AG09309 (cell line): ENCODE data around the gene C11orf16.

Experiments used
- DNase-seq: peaks from one replicate; pipeline ENCODE4 v3.0.0-alpha.2; 2010; ENCODE audit warnings: low read depth
- H3K4me3 ChIP-seq: 2 replicates; pipeline ENCODE4 v1.5.1; 2011; ENCODE audit warnings: mild to moderate bottlenecking, low read depth, low read length, moderate library complexity; ENCODE audit not compliant: control insufficient read depth
- TF ChIP-seq, protein P1 (sequence below): IDR thresholded peaks from 2 replicates; pipeline ENCODE4 v1.5.1; 2011; ENCODE audit warnings: mild to moderate bottlenecking, low read depth, low read length, inconsistent platforms; ENCODE audit not compliant: insufficient read depth, control insufficient read depth; ENCODE audit errors: missing control alignments

Gene C11orf16

DNA sequence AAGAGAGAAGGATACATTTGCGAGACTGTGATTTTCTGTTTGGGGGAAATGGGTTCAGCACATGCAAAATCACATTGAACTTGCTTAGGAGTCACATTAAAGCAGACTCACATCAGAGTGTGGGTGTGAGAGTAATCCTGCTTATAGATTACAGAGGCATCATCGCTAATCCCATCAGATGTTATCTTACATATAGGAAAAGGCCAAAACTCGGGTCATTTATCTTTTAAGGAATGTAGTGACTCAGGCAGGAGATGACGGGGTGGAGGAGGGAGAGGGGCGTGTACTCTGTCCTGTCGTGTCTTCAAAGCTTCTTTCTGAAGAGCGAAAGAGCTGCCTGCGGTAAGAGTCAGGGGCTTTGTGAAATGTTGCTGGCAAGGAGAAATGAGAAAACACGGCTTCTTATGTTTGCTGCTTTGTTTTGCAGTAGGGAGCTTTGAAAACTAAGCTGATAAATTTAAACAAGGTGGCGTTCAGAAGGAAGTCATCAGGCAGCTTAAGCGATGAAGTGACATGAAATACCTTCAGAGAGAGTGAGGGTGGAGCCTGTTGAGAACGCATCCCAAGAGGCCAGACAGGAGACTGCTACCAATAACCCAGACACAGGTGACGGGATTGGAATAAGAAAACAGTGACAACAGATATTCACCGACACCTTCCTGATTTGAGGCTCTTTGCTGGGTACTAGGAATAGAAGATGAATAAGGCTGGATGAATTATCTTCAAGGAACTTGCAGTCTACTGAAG, 2.2 kb upstream of the C11orf16 start:
- TF ChIP-seq, protein P1, sequence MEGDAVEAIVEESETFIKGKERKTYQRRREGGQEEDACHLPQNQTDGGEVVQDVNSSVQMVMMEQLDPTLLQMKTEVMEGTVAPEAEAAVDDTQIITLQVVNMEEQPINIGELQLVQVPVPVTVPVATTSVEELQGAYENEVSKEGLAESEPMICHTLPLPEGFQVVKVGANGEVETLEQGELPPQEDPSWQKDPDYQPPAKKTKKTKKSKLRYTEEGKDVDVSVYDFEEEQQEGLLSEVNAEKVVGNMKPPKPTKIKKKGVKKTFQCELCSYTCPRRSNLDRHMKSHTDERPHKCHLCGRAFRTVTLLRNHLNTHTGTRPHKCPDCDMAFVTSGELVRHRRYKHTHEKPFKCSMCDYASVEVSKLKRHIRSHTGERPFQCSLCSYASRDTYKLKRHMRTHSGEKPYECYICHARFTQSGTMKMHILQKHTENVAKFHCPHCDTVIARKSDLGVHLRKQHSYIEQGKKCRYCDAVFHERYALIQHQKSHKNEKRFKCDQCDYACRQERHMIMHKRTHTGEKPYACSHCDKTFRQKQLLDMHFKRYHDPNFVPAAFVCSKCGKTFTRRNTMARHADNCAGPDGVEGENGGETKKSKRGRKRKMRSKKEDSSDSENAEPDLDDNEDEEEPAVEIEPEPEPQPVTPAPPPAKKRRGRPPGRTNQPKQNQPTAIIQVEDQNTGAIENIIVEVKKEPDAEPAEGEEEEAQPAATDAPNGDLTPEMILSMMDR, result no peak
- DNase-seq, result peak; percentile 10
- no peak overlapping the region for H3K4me3 ChIP-seq

DNA sequence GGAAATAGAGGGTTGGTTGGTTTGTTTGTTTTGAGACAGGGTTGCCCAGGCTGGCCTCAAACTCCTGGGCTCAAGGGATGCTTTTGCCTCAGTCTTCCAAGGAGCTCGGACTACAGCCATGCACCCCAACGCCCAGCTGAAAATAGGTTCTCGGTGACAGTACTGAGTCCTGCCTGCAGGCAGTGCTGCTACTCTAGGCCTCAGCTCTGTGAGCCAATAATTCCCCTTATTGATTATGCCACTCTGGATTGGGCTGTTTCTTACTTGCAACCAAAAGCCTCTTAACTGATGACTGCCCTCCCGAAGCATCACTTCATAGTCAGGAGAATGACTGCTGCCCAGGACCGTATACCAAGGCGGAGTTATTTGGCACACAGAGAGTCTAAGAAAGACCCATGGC, 1.2 kb upstream of the C11orf16 start:
- DNase-seq, result no peak
- TF ChIP-seq, protein P1, result no peak
- no peak overlapping the region for H3K4me3 ChIP-seq

DNA sequence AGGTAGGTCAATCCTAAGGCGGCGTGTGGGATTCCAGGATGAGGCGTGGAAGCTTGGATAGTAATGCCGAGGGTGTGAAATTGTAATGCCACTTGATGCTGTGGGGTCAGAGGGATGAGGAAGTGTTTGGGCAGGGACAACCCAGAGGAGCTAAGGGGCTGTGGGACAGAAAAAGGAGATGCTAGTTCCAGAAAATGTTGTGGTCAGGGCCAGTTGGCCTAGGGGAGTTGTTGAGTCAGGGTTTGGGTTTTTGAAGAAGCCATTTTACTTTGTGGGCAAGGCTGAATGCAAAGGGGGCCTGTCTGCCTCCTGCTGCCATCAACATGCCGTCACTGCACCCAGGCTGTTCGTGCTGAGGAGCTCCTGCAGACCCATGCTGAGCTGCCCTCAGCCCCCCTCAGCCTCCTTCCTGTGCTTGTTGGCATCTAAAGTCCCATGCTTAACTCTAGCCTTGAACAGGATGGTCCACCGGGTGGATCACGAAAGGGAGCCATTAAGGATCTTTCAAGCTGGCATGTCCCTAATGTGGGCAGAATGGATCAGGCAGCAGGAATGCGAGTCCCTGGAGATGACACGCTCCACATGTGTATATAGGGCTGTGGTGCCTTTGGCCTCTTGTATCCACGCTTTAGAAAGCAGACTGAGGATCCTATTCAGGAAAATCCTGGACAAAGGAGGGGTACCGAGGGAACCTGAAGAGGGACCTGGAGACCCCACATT, 2.1 kb downstream of the C11orf16 start:
- DNase-seq, result no peak
- TF ChIP-seq, protein P1, result no peak
- no peak overlapping the region for H3K4me3 ChIP-seq

DNA sequence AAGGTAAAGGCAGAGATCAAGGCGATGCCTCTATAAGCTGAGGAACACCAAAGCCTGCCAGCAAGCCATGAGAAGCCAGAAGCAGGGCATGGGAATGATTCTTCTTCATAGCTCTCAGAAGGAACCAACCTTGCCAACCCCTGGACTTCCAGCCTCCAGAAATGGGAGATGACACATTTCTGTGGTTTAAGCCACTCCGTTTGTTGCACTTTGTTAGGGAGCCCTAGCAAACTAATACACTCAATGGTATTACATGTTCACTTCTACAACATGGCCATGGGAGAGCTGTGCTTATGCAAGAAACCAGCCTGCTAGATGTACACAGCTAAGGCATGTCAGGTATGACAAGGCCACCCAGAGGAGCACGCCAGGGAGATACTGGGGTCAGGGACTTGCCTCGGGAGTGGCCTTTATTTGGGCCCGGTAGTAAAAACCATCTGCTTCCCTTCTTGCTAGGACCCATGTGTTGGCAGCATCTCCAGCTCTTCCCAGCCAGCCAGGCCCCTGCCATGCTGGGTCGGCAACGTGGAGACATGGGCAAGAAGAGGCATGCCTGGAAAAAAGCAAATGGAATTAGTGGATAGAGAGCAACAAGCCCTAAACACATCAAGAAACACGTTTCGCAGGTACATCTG, 3.6 kb downstream of the C11orf16 start:
- DNase-seq, result peak; percentile 32
- H3K4me3 ChIP-seq, result no peak overlapping the region
- TF ChIP-seq, protein P1, result no peak

DNA sequence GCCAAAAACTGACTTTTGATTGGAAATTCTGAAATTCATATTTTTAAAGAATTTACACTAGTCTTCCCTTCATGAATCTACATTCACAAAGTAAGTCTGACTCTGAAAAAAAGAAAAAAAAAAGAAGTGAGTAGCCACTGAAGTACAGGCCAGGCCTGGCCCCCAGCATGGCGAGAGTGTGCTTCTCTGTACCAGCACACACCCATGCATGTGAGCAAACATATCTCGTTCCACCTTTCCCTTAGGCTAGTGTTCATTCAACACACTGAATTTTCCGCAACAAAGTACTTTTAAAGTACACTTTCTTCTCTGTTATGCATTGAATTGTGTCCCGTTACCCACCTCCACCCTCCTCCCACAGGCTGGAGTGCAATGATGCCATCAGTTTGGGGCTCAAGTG, 4.5 kb downstream of the C11orf16 start:
- TF ChIP-seq, protein P1, result no peak
- H3K4me3 ChIP-seq, result no peak overlapping the region
- no peak for DNase-seq

DNA sequence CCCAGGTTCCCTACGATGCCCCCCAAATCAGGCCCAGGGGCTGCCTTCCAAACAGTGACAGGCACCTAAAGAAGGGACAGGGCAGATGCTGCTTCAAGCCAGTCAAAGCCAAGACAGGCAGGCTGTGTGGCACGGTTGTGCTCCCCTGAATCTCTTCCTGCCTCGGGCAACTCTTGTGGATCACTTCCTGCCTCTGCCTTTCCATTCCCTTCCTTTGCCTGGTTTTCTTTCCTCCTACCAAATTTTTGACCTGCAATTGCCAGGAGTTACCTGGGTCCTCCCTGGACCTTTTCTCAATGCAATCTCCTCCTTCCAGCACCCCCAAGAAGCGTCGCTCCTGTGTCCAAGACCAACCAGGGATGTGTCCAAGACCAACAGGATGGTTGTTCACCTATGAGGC, 5.5 kb downstream of the C11orf16 start:
- DNase-seq, result no peak
- TF ChIP-seq, protein P1, result no peak
- H3K4me3 ChIP-seq, result no peak overlapping the region
